NCI-H2107 (cell line): ENCODE results near the gene MACO1.

Source experiments
- DNase-seq: peaks from one replicate; lab custom pipeline; 2025; lab: John Stamatoyannopoulos, UW

The MACO1 gene

GRCh38 chr1:25543425-25544242, 112.9 kb downstream of the MACO1 start, which contains the start of gene LDLRAP1:
Gene LDLRAP1, plus strand, starts transcription at chr1:25543606. Its CDS starts 93 bp downstream, at chr1:25543699.
- DNase-seq, result peak; percentile 26

GRCh38 chr1:25544243-25544764, 113.6 kb downstream of the MACO1 start:
- DNase-seq, result peak; percentile 52

- no peak for DNase-seq
Observed at GRCh38 chr1:25544819-25545218, 114.1 kb downstream of the MACO1 start.

- no peak for DNase-seq
Observed at GRCh38 chr1:25545767-25546166, 115.1 kb downstream of the MACO1 start.

GRCh38 chr1:25546193-25546592, 115.5 kb downstream of the MACO1 start:
- no peak for DNase-seq

- DNase-seq, result no peak
Observed at GRCh38 chr1:25548601-25549000, 117.9 kb downstream of the MACO1 start.

GRCh38 chr1:25549273-25550154, 118.8 kb downstream of the MACO1 start:
- no peak for DNase-seq
